GM12875 (cell line): ENCODE measurements around the gene HSPA8.

Source experiments
- H3K4me3 ChIP-seq: one replicate; pipeline ENCODE4 v1.5.1; 2011; ENCODE audit warnings: low read depth, low read length, control low read depth
- CTCF ChIP-seq: IDR thresholded peaks from 2 replicates; pipeline ENCODE4 v1.5.1; 2011; ENCODE audit warnings: low read depth, mild to moderate bottlenecking, control low read depth, inconsistent platforms, low read length, moderate library complexity, borderline replicate concordance; ENCODE audit not compliant: insufficient read depth

Gene HSPA8

DNA sequence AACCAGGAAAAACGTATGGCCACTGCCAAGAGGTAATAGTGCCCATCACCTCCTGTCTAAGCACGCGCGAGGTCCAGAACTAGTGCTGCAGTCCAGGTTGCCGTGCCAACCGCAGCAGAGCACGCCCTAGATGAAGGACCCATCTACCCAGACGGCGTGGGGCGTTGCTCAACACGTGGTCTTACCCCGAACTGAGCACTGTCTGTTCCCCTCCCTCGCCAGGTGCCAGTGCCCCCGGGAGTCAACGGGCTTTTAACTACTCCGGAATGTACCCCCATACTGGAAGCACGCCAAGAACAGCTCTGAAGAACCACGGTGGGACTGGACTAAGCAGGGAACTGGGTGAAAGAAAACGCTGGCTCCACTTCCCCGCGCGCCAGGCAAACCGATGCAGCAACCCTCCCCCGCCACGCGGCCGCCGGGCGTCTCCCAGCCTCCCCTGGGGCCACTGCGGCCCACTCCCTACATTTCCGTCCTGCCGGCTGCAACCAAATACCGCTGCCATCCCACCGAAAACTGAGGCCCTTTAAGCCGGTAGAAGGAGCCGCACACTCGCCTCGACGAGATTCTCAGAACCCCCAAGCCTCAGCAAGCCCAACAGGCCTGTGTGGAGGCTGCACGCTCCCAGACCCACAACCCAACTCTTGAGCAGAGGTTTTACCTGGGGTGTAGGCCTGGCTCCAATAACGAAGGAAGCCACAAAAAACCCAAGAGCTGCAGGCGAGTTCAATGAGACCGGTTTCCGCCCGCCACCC is at the start of gene HSPA8:
Gene HSPA8, minus strand, starts transcription at position 734 of the 755 bp plus-strand sequence. CDS start 812 bp downstream, outside the sequence.
- peak within 1 kb of the TSS; percentile 88 for H3K4me3 ChIP-seq
- TF ChIP-seq CTCF, result no peak

- H3K4me3 ChIP-seq, result no peak overlapping the region
- TF ChIP-seq CTCF, result peak; percentile 46; the same call in 1 of the 2 replicates
Observed at GRCh38 chr11:123111465-123111864, 49.5 kb upstream of the HSPA8 start.

- no peak overlapping the region for H3K4me3 ChIP-seq
- no peak for TF ChIP-seq CTCF
Observed at GRCh38 chr11:123110397-123110796, 48.5 kb upstream of the HSPA8 start.

DNA sequence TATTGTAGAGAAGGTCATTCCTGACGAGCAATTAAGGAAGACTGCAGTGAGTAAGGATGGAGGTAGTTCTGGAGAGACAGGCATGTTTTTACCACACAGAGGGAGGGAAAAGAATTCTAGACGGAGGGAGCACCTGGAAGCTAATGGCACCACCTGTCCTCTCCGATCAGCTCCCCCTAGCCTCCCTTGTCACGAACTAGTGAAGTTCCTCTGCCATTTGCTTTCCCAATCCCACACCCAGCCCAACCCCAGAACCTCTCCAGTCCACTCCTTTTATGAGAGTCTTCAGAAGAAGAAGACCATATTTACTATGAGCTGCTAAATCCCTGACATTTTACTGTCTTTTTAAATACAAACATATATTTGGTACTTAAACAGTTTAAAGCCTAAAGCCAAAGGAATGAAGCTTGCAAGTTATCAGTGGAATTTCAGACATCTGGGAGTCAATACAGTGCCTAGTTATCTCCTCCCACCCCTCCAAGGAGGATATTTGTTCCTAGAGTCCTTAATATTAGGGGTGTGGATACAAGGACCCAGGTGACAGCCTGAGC is 46.1 kb upstream of the HSPA8 start:
- H3K4me3 ChIP-seq, result no peak overlapping the region
- TF ChIP-seq CTCF, result no peak

DNA sequence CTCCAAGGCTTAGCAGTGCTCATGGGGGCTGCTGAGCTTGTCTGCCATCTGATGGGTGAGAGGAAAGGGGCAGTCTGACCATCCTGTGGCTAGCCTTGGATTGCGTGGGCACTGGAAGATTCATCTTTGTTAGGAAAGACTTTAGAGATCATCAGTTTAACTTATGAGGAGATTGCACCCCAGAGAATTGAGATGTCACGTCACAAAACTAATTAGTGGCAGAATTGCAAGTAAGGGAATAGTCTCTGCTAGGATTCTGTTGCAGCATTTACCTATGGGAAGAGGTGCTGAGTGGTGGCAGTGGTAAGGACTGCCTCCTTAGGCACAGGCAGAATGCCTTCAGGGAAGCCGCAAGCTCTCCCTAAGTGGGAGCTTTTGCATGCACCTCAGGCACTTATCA is 42.8 kb upstream of the HSPA8 start:
- H3K4me3 ChIP-seq, result no peak overlapping the region
- no peak for TF ChIP-seq CTCF

- H3K4me3 ChIP-seq, result no peak overlapping the region
- TF ChIP-seq CTCF, result peak; percentile 29; the same call in 1 of the 2 replicates
Observed at GRCh38 chr11:123103326-123103980, 41.5 kb upstream of the HSPA8 start.
